HG03039 (cell line): ENCODE data around the gene ZNF543.
"Not testable (repeated sequence)": the region's sequence is repeated elsewhere in the genome, so short reads cannot be mapped to it uniquely, and the experiment has no call there.

Experiments
- ATAC-seq: cut with Tn5 transposase; IDR thresholded peaks from one replicate; pipeline ENCODE4 v1.9.1; 2021; ENCODE audit warnings: mild to moderate bottlenecking, moderate library complexity; ENCODE audit not compliant: unreplicated experiment

ZNF543 gene

GRCh38 chr19:57319869-57320179, 448 bp upstream of the ZNF543 start:
- ATAC-seq = no peak

GRCh38 chr19:57321116-57321515, 844 bp downstream of the ZNF543 start:
- no peak for ATAC-seq

GRCh38 chr19:57321751-57322150, 1.5 kb downstream of the ZNF543 start:
- no peak for ATAC-seq

GRCh38 chr19:57324992-57325391, 4.7 kb downstream of the ZNF543 start:
- ATAC-seq = no peak

- no peak for ATAC-seq
Observed at GRCh38 chr19:57327993-57328392, 7.7 kb downstream of the ZNF543 start.

- ATAC-seq = no peak
Observed at GRCh38 chr19:57334191-57334590, 13.9 kb downstream of the ZNF543 start.

- ATAC-seq = no peak
Observed at GRCh38 chr19:57338877-57339276, 18.6 kb downstream of the ZNF543 start.

GRCh38 chr19:57342582-57342981, 22.3 kb downstream of the ZNF543 start:
- no peak for ATAC-seq

GRCh38 chr19:57348136-57348535, 27.9 kb downstream of the ZNF543 start:
- ATAC-seq = no peak

GRCh38 chr19:57350877-57351805, 30.9 kb downstream of the ZNF543 start, which contains the start of gene ZNF304:
ZNF304 (plus strand) TSS chr19:57351271; CDS start chr19:57351665, 394 bp downstream.
- peak; percentile 93 for ATAC-seq

- ATAC-seq = no peak
Observed at GRCh38 chr19:57351867-57352266, 31.6 kb downstream of the ZNF543 start.

GRCh38 chr19:57355916-57356315, 35.6 kb downstream of the ZNF543 start:
- no peak for ATAC-seq

GRCh38 chr19:57357406-57357805, 37.1 kb downstream of the ZNF543 start:
- ATAC-seq = no peak

- no peak for ATAC-seq
Observed at GRCh38 chr19:57359300-57359699, 39.0 kb downstream of the ZNF543 start.

GRCh38 chr19:57362419-57362818, 42.1 kb downstream of the ZNF543 start:
- ATAC-seq = no peak

- peak; percentile 90 for ATAC-seq
Observed at GRCh38 chr19:57362997-57363687, 42.9 kb downstream of the ZNF543 start, which contains the start of the genes TRAPPC2B and ZNF547. TRAPPC2B (plus strand) TSS chr19:57363551; CDS start chr19:57364834, 1,283 bp downstream. ZNF547 (plus strand) TSS chr19:57363551; CDS start chr19:57368556, 5,005 bp downstream.

GRCh38 chr19:57363688-57364181, 43.5 kb downstream of the ZNF543 start:
- peak; percentile 17 for ATAC-seq

- ATAC-seq = no peak
Observed at GRCh38 chr19:57366776-57367175, 46.5 kb downstream of the ZNF543 start.

- no peak for ATAC-seq
Observed at GRCh38 chr19:57374179-57374578, 53.9 kb downstream of the ZNF543 start.

GRCh38 chr19:57374647-57375046, 54.4 kb downstream of the ZNF543 start:
- not testable (repeated sequence) for ATAC-seq

GRCh38 chr19:57376151-57376550, 55.9 kb downstream of the ZNF543 start:
- no peak for ATAC-seq
